SK-N-SH treated with all-trans-retinoic acid at 6 μM for 48 hours (cell line): Measurements from ENCODE around the gene ARPIN.

ENCODE experiments used
- PPARA ChIP-seq: fragments of 250-450 bp; sonication (Bioruptor Pico); IDR thresholded peaks from 2 replicates; pipeline ENCODE4 v1.5.0; 2020; ENCODE audit warnings: mild to moderate bottlenecking, borderline replicate concordance
- RARB ChIP-seq: fragments of 250-450 bp; sonication (Bioruptor Pico); IDR thresholded peaks from 2 replicates; pipeline ENCODE4 v1.8.0; 2021; ENCODE audit warnings: mild to moderate bottlenecking, moderate library complexity
- TOX ChIP-seq: fragments of 250-450 bp; sonication (Bioruptor Pico); IDR thresholded peaks from 2 replicates; pipeline ENCODE4 v1.8.0; 2021; ENCODE audit warnings: mild to moderate bottlenecking, moderate library complexity, borderline replicate concordance
- ZC3H10 ChIP-seq: fragments of 250-450 bp; sonication (Bioruptor Pico); IDR thresholded peaks from 2 replicates; pipeline ENCODE4 v1.5.1; 2021; ENCODE audit warnings: mild to moderate bottlenecking, moderate library complexity
- ZFP3 ChIP-seq: fragments of 250-450 bp; sonication (Bioruptor Pico); IDR thresholded peaks from 2 replicates; pipeline ENCODE4 v1.5.0; 2020; ENCODE audit warnings: mild to moderate bottlenecking, moderate library complexity
- ZNF70 ChIP-seq: fragments of 450-650 bp; formaldehyde crosslinking; IDR thresholded peaks from 2 replicates; pipeline ENCODE4 v1.5.0; 2020; ENCODE audit warnings: mild to moderate bottlenecking, moderate library complexity
- TF ChIP-seq, protein P1 (sequence below): fragments of 250-450 bp; sonication (Bioruptor Pico); IDR thresholded peaks from 2 replicates; pipeline ENCODE4 v1.8.0; 2020; ENCODE audit warnings: mild to moderate bottlenecking, moderate library complexity, borderline replicate concordance

DNA sequence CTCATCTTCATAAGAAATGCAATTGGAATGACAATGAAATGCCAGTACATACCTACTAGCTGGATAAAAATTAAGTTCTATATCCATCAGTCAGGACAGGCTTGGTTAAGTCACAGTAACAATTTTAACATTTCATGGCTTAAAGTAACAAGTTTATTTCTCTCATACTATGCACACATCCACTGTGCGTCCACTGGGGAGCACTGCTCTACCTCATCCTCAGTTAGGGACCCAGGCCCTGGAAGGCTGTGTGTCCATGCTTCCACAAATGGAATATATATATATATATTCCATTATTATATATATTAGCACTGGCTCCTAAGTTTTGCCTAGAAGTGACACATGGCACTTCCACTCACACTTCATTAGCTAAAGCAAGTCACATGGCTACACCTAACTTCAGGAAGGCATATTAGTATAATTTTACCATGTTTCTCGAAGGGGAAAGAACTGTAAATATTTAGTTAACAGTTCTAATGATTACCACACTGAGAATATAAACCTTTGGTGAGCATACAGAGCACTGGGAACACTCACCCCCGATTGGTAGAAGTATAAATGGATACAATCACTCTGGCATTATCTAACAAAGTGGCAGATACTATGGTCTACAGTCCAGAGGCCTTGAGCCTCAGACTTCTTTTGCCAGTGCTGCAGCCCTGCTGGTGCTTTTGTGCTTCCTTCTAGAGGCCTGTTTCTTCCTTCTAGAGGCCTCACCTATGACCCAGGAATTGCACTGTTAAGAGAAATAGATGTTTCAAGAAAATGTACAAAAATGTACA lies 47.6 kb downstream of the ARPIN start:
- TF ChIP-seq, protein P1, sequence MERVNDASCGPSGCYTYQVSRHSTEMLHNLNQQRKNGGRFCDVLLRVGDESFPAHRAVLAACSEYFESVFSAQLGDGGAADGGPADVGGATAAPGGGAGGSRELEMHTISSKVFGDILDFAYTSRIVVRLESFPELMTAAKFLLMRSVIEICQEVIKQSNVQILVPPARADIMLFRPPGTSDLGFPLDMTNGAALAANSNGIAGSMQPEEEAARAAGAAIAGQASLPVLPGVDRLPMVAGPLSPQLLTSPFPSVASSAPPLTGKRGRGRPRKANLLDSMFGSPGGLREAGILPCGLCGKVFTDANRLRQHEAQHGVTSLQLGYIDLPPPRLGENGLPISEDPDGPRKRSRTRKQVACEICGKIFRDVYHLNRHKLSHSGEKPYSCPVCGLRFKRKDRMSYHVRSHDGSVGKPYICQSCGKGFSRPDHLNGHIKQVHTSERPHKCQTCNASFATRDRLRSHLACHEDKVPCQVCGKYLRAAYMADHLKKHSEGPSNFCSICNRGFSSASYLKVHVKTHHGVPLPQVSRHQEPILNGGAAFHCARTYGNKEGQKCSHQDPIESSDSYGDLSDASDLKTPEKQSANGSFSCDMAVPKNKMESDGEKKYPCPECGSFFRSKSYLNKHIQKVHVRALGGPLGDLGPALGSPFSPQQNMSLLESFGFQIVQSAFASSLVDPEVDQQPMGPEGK (CRISPR knock-in tag), result no peak
- TF ChIP-seq RARB (CRISPR knock-in tag) (no peak), ZNF70 (CRISPR knock-in tag) (no peak), ZC3H10 (CRISPR knock-in tag) (no peak), ZFP3 (CRISPR knock-in tag) (no peak), PPARA (CRISPR knock-in tag) (no peak), TOX (CRISPR knock-in tag) (no peak)
